Left kidney (tissue), 1 donor: ENCODE results near the gene SPEG. TPM values are rescaled to one million over a fixed set of nuclear protein-coding genes. Genes with fewer than 3 reads are reported as not detected.

Source experiments
- polyA plus RNA-seq: library from polyadenylated mRNA; unstranded; fragments of 120-200 nt; gene quantifications from one replicate; pipeline ENCODE4 v1.2.1, GENCODE V29; 2013; ENCODE audit not compliant: insufficient read length

SPEG gene
- polyA plus RNA-seq, 1 donor, result 10.8 TPM

Other genes with a start within 250 kb of the SPEG start
- gene ZFAND2B, start 228.1 kb upstream of the SPEG start, polyA plus RNA-seq, result 39.5 TPM
- 42.6 TPM for gene ABCB6, start 215.9 kb upstream of the SPEG start, polyA plus RNA-seq
- gene ATG9A, start 205.2 kb upstream of the SPEG start, polyA plus RNA-seq, result 49.5 TPM
- 73.1 TPM for gene ANKZF1, start 205.0 kb upstream of the SPEG start, polyA plus RNA-seq
- 28.7 TPM for gene GLB1L, start 189.4 kb upstream of the SPEG start, polyA plus RNA-seq
- gene STK16, start 189.4 kb upstream of the SPEG start, polyA plus RNA-seq, result 34.9 TPM
- 0.75 TPM for gene TUBA4B, start 181.6 kb upstream of the SPEG start, polyA plus RNA-seq
- 25.2 TPM for gene TUBA4A, start 180.9 kb upstream of the SPEG start, polyA plus RNA-seq
- 62.9 TPM for gene DNAJB2, start 155.5 kb upstream of the SPEG start, polyA plus RNA-seq
- 0.27 TPM for gene PTPRN, start 125.4 kb upstream of the SPEG start, polyA plus RNA-seq
- not detected for gene RESP18, start 102.1 kb upstream of the SPEG start, polyA plus RNA-seq
- gene DNPEP, start 46.9 kb upstream of the SPEG start, polyA plus RNA-seq, result 60.2 TPM
- gene DES, start 16.5 kb upstream of the SPEG start, polyA plus RNA-seq, result 5.9 TPM
- gene GMPPA, start 64.0 kb downstream of the SPEG start, polyA plus RNA-seq, result 41.7 TPM
- 0.20 TPM for gene ASIC4, start 79.6 kb downstream of the SPEG start, polyA plus RNA-seq
- gene CHPF, start 109.0 kb downstream of the SPEG start, polyA plus RNA-seq, result 20.3 TPM
- 2.5 TPM for gene TMEM198, start 109.2 kb downstream of the SPEG start, polyA plus RNA-seq
- gene OBSL1, start 136.7 kb downstream of the SPEG start, polyA plus RNA-seq, result 136 TPM
- gene INHA, start 137.5 kb downstream of the SPEG start, polyA plus RNA-seq, result 2.0 TPM
- 31.2 TPM for gene STK11IP, start 163.0 kb downstream of the SPEG start, polyA plus RNA-seq
- gene SLC4A3, start 192.8 kb downstream of the SPEG start, polyA plus RNA-seq, result 7.9 TPM